Activated T-helper 2 cell treated with anti-CD3 and anti-CD28 coated beads, Interferon-gamma antibody, Interleukin-2, Interleukin-4, amounts not matched to agents 10 μg/mL and 5 μg/mL and 100 μg/mL, durations not matched to agents 14 hours and 24 hours and 36 hours (primary cell): Measurements from ENCODE around the gene FAM20C. TPM values are rescaled to one million over a fixed set of nuclear protein-coding genes. Genes with fewer than 3 reads are reported as not detected.
"Not testable (repeated sequence)": the region's sequence is repeated elsewhere in the genome, so short reads cannot be mapped to it uniquely, and the experiment has no call there.

Source experiments
- DNase-seq: peaks from one replicate; pipeline ENCODE4 v3.0.0; 2021; ENCODE audit warnings: low spot score
- H3K27ac Mint-ChIP-seq: one replicate; pipeline ENCODE4 v1.8.0; 2021; ENCODE audit warnings: mixed read lengths
- H3K27me3 Mint-ChIP-seq: one replicate; pipeline ENCODE4 v1.8.0; 2021; ENCODE audit warnings: low read depth, mixed read lengths
- H3K36me3 Mint-ChIP-seq: one replicate; pipeline ENCODE4 v1.8.0; 2021; ENCODE audit warnings: low read depth, mixed read lengths
- H3K4me1 Mint-ChIP-seq: one replicate; pipeline ENCODE4 v1.8.0; 2021; ENCODE audit warnings: low read depth, mixed read lengths
- H3K4me3 Mint-ChIP-seq: one replicate; pipeline ENCODE4 v1.8.0; 2021; ENCODE audit warnings: low read depth, mild to moderate bottlenecking, moderate library complexity, mixed read lengths
- H3K9me3 Mint-ChIP-seq: one replicate; pipeline ENCODE4 v1.8.0; 2021; ENCODE audit warnings: mixed read lengths
- intact Hi-C: fragments of 100-400 bp; cut with micrococcal nuclease; formaldehyde crosslinking; loops from one replicate; pipeline ENCODE4 v1.15.1; 2023
- total RNA-seq: library from RNA; stranded (reverse); gene quantifications from 2 replicates; pipeline ENCODE4 v1.2.3, GENCODE V29; 2022

Gene FAM20C
- total RNA-seq, 1 donor from 2014 or later: 1.3 TPM

DNA sequence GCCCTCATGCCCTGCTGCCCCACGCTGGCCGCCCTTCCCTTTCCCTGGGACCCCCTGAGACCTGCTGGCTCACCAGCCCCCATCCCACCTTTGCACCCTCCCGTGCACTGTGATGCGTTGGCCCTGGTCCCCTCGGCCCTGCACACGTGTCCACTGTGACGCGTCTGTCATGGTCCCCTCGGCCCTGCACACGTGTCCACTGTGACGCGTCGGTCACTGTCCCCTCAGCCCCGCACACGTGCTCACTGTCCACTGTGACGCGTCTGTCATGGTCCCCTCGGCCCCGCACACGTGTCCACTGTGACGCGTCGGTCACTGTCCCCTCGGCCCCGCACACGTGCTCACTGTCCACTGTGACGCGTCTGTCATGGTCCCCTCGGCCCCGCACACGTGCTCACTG lies 14.0 kb downstream of the FAM20C start:
- DNase-seq, H3K4me3 Mint-ChIP-seq, H3K9me3 Mint-ChIP-seq, H3K36me3 Mint-ChIP-seq, H3K27ac Mint-ChIP-seq, H3K27me3 Mint-ChIP-seq, intact Hi-C loops, H3K4me1 Mint-ChIP-seq: not testable (repeated sequence)

GRCh38 chr7:207418-208129 lies 15.2 kb downstream of the FAM20C start:
- H3K27ac Mint-ChIP-seq: no peak overlapping the region
- no peak for DNase-seq
- no peaks in the 10 kb centered on the region for H3K27me3 Mint-ChIP-seq
- intact Hi-C loops: no loop called here
- peaks cover 4% of the 10 kb centered on the region for H3K9me3 Mint-ChIP-seq
- no peaks in the 10 kb centered on the region for H3K4me1 Mint-ChIP-seq
- no peaks in the 10 kb centered on the region for H3K36me3 Mint-ChIP-seq
- H3K4me3 Mint-ChIP-seq: no peak overlapping the region

DNA sequence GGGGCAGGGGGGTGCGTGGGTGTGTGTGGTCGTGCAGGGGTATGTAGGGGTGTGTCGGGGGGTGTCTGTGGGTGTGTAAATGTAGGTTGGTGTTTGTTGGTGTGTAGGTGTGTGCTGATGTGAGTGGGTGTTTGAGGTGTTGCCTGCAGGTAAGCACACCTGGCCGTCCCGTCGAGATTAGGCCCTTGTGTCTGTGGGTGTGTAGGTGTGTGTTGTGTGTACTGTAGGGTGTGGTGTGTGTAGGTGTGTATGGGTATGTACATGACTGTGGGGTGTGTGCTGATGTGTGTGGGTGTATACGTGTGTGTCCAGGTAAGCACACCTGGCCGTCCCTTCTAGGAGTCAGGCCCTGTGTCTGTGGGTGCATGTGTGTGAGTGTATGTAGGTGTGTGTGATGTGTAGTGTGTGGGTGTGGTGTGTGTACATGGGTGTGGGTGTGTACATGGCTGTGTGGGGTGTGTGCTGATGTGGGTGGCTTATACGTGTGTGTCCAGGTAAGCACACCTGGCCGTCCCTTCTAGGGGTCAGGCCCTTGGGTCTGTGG lies 15.8 kb downstream of the FAM20C start:
- Mint-ChIP-seq H3K36me3 (no peaks in the 10 kb centered on the region), H3K4me3 (no peak overlapping the region), H3K9me3 (peaks cover 4% of the 10 kb centered on the region), H3K27ac (no peak overlapping the region), H3K27me3 (no peaks in the 10 kb centered on the region), H3K4me1 (no peaks in the 10 kb centered on the region)
- intact Hi-C loops: no loop called here
- DNase-seq: no peak

- intact Hi-C loops: no loop called here
- no peak for DNase-seq
- no peaks in the 10 kb centered on the region for H3K27me3 Mint-ChIP-seq
- no peaks in the 10 kb centered on the region for H3K4me1 Mint-ChIP-seq
- no peak overlapping the region for H3K27ac Mint-ChIP-seq
- peaks cover 4% of the 10 kb centered on the region for H3K9me3 Mint-ChIP-seq
- H3K4me3 Mint-ChIP-seq: no peak overlapping the region
- H3K36me3 Mint-ChIP-seq: no peaks in the 10 kb centered on the region
These were observed 16.4 kb downstream of the FAM20C start for GRCh38 chr7:208816-209215.

DNA sequence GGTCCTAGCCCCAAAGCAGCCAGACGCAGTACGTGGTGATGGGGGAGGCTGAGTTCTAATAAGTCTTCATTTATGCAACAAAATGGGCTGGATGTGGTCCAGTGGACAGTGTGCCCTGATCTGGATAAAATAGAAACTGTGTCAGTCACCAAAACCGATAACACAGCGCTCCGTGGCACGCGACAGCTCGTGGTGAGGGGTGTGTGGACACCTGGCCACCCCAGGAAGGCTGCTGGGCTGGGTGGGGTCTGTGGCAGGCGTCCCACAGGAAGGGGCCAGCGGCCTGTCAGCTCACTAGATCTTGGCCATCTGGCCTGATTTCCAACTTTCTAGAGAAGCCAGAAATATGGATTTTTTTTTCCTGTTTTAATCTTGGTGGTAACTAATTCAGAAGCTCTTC lies 17.0 kb downstream of the FAM20C start:
- Mint-ChIP-seq H3K4me1 (no peaks in the 10 kb centered on the region), H3K4me3 (no peak overlapping the region), H3K27ac (no peak overlapping the region), H3K27me3 (no peaks in the 10 kb centered on the region), H3K9me3 (peaks cover 4% of the 10 kb centered on the region), H3K36me3 (no peaks in the 10 kb centered on the region)
- DNase-seq: no peak
- intact Hi-C loops: no loop called here

- H3K36me3 Mint-ChIP-seq: no peaks in the 10 kb centered on the region
- peaks cover 4% of the 10 kb centered on the region for H3K9me3 Mint-ChIP-seq
- no peak overlapping the region for H3K27ac Mint-ChIP-seq
- no peaks in the 10 kb centered on the region for H3K4me1 Mint-ChIP-seq
- H3K27me3 Mint-ChIP-seq: no peaks in the 10 kb centered on the region
- intact Hi-C loops: no loop called here
- no peak for DNase-seq
- H3K4me3 Mint-ChIP-seq: no peak overlapping the region
These were observed 17.5 kb downstream of the FAM20C start for GRCh38 chr7:209906-210305.

DNA sequence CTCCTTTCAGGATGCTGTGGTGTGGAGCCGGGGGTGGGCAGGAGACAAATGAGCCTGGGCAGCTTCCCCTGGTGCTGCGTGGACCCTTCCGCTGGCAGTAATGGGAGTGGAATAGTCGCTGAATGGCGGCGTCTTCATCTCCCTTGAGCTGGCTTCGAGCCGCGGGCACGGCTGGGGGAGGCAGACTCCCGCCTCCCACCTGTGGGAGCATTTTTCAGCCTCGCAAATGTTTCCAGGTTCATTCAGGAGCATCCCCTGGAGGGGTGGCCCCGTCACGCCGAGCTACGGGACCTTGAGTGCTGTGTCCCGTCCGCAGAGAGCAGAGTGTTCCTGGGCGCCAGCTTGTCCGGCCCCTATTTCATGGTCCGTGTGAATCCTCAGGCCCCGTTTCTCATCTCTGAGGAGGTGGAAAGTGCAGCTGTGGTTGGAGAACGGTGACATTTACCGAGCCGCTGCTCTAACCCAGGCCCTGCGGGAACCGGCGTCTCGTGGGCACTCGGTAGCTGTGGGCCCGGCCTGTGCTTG lies 18.1 kb downstream of the FAM20C start:
- H3K9me3 Mint-ChIP-seq: peaks cover 4% of the 10 kb centered on the region
- no peaks in the 10 kb centered on the region for H3K36me3 Mint-ChIP-seq
- H3K4me3 Mint-ChIP-seq: no peak overlapping the region
- H3K27me3 Mint-ChIP-seq: no peaks in the 10 kb centered on the region
- intact Hi-C loops: no loop called here
- no peaks in the 10 kb centered on the region for H3K4me1 Mint-ChIP-seq
- H3K27ac Mint-ChIP-seq: no peak overlapping the region
- DNase-seq: no peak

GRCh38 chr7:211033-211714 lies 18.8 kb downstream of the FAM20C start:
- no peaks in the 10 kb centered on the region for H3K27me3 Mint-ChIP-seq
- H3K9me3 Mint-ChIP-seq: peaks cover under 1% of the 10 kb centered on the region
- H3K4me3 Mint-ChIP-seq: no peak overlapping the region
- H3K4me1 Mint-ChIP-seq: no peaks in the 10 kb centered on the region
- no peak overlapping the region for H3K27ac Mint-ChIP-seq
- intact Hi-C loops: no loop called here
- H3K36me3 Mint-ChIP-seq: no peaks in the 10 kb centered on the region
- no peak for DNase-seq

DNA sequence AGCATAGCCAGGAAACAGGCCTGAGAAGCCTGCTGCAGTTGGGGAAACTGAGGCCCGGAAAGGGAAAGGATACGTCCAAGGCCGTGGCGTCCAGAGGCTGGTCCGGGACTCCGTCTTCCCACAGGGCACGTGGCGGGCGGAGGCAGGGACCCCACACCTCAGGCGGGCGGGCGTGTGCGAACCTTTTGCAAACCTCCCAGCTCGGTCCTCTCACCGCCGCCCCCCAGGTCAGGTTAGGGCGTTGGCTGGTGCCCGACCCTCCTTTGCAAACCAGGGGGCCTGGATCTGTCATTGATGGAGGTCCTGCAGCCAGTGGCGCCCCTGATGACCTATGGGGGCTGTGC lies 19.3 kb downstream of the FAM20C start:
- no peak overlapping the region for H3K27ac Mint-ChIP-seq
- H3K36me3 Mint-ChIP-seq: no peaks in the 10 kb centered on the region
- no peaks in the 10 kb centered on the region for H3K4me1 Mint-ChIP-seq

DNA sequence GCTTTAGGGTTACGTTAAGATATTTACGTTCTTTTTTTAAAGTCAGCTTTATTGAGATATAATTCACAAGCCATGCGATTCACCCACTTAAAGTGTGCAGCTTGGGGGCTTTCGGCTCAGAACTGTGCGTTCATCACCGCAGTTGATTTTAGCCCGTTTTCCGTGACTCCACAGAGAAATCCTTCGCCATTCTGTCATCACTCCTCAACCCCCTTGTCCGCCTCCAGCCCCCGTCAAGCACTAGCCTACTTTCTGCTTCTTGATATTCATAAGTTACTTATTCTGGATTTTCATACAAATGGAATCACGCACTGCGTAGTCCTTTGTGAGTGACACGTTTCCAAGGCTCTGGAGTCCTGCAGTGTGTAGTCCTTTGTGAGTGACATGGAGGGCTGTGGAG lies 20.4 kb downstream of the FAM20C start:
- Mint-ChIP-seq H3K36me3 (no peaks in the 10 kb centered on the region), H3K27ac (no peak overlapping the region), H3K27me3 (no peaks in the 10 kb centered on the region), H3K4me3 (no peak overlapping the region), H3K9me3 (no peaks in the 10 kb centered on the region), H3K4me1 (no peaks in the 10 kb centered on the region)
- intact Hi-C loops: no loop called here
- DNase-seq: no peak

More for the DNA sequence above, 19.3 kb downstream of the FAM20C start:
- Mint-ChIP-seq H3K4me3 (no peak overlapping the region), H3K9me3 (no peaks in the 10 kb centered on the region), H3K27me3 (no peaks in the 10 kb centered on the region)
- intact Hi-C loops: no loop called here
- no peak for DNase-seq

GRCh38 chr7:213324-213993 lies 21.1 kb downstream of the FAM20C start:
- H3K9me3 Mint-ChIP-seq: no peaks in the 10 kb centered on the region
- H3K4me1 Mint-ChIP-seq: no peaks in the 10 kb centered on the region
- no peak overlapping the region for H3K4me3 Mint-ChIP-seq
- no peaks in the 10 kb centered on the region for H3K27me3 Mint-ChIP-seq
- intact Hi-C loops: no loop called here
- DNase-seq: no peak
- H3K27ac Mint-ChIP-seq: no peak overlapping the region
- no peaks in the 10 kb centered on the region for H3K36me3 Mint-ChIP-seq

DNA sequence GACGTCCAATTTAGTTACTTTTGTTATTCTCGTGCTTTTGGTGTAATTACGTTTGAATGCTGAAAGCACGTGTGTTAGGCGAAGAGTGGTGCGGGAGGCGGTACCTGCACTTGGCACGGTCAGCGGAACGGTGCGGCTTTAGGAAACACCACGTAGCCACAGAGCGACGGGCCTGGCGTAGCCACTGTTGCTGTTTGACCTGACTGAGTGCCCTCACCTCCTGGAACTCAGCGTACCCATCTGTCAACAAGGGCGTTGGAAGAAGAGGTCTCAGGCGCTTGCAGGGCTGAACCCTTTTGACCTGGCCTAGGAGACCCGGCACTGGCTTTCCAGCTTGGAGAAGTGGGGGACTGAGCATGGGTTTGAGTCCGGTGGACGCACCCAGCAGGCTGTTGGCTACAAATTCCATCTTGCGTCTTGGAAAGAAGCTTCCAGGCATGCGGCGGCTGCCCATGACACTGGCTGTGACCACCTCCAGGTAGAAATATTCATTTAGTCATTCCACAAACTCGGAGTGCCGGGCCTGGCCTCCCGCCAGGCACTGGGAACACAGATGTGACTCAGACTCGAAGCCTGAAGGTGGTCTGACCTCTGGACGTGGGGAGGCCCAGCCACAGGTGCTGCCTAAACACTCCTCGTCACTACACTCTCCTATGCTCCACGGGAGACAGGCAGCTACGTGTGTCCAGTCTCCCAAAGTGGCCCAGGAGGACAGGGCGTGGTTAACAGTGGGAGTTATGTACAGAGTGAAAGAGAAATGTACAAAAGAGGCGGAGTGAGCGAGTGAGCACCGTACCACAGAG lies 22.2 kb downstream of the FAM20C start:
- intact Hi-C loops: no loop called here
- no peaks in the 10 kb centered on the region for H3K36me3 Mint-ChIP-seq
- no peaks in the 10 kb centered on the region for H3K4me1 Mint-ChIP-seq
- H3K4me3 Mint-ChIP-seq: no peak overlapping the region
- H3K9me3 Mint-ChIP-seq: no peaks in the 10 kb centered on the region
- no peak overlapping the region for H3K27ac Mint-ChIP-seq
- no peak for DNase-seq
- no peaks in the 10 kb centered on the region for H3K27me3 Mint-ChIP-seq
